Smooth muscle cell (in vitro differentiated cells): ENCODE data around the gene CREB5. TPM values are rescaled to one million over a fixed set of nuclear protein-coding genes. Genes with fewer than 3 reads are reported as not detected.
A peak's percentile ranks its signal among the peaks of the same experiment; 100 is the strongest.
"Not testable (repeated sequence)": the region's sequence is repeated elsewhere in the genome, so short reads cannot be mapped to it uniquely, and the experiment has no call there.

ENCODE experiments used
- DNase-seq: peaks from one replicate; lab custom pipeline; 2025; ENCODE audit not compliant: unreplicated experiment; lab: John Stamatoyannopoulos, UW
- H2AFZ ChIP-seq: fragments of 200-600 bp; sonication (generic); 2 replicates; pipeline ENCODE4 v1.6.0; 2016; ENCODE audit warnings: antibody characterized with exemption, low read depth, mild to moderate bottlenecking
- H3F3A ChIP-seq: fragments of 200-600 bp; sonication (generic); 2 replicates; pipeline ENCODE4 v1.6.0; 2017; ENCODE audit warnings: antibody characterized with exemption, low read depth
- H3K27ac ChIP-seq: fragments of 200-600 bp; sonication (generic); 2 replicates; pipeline ENCODE4 v1.5.1; 2016; ENCODE audit warnings: low read depth, mild to moderate bottlenecking
- H3K27me3 ChIP-seq: fragments of 200-600 bp; sonication (generic); 2 replicates; pipeline ENCODE4 v1.6.1; 2016; ENCODE audit warnings: low read depth, mild to moderate bottlenecking
- H3K36me3 ChIP-seq: fragments of 200-600 bp; sonication (generic); 2 replicates; pipeline ENCODE4 v1.5.1; 2016; ENCODE audit warnings: low read depth
- H3K4me1 ChIP-seq: fragments of 200-600 bp; sonication (generic); 2 replicates; pipeline ENCODE4 v1.5.1; 2016; ENCODE audit warnings: low read depth
- H3K4me2 ChIP-seq: fragments of 200-600 bp; sonication (generic); 2 replicates; pipeline ENCODE4 v1.6.0; 2016; ENCODE audit warnings: mild to moderate bottlenecking
- H3K4me3 ChIP-seq: fragments of 200-600 bp; sonication (generic); 2 replicates; pipeline ENCODE4 v1.5.1; 2016; ENCODE audit warnings: mild to moderate bottlenecking
- H3K79me2 ChIP-seq: fragments of 200-600 bp; sonication (generic); 2 replicates; pipeline ENCODE4 v1.6.0; 2016; ENCODE audit warnings: low read depth, mild to moderate bottlenecking
- H3K9ac ChIP-seq: fragments of 200-600 bp; sonication (generic); 2 replicates; pipeline ENCODE4 v1.6.0; 2016; ENCODE audit warnings: low read depth
- H3K9me3 ChIP-seq: fragments of 200-600 bp; sonication (generic); replicated peaks from 2 replicates; pipeline ENCODE4 v1.5.1; 2016; ENCODE audit warnings: low read depth
- H4K20me1 ChIP-seq: fragments of 200-600 bp; sonication (generic); 2 replicates; pipeline ENCODE4 v1.6.0; 2016; ENCODE audit warnings: low read depth
- CTCF ChIP-seq: fragments of 200-600 bp; sonication (generic); IDR thresholded peaks from 2 replicates; pipeline ENCODE4 v1.5.1; 2017; ENCODE audit warnings: borderline replicate concordance, mild to moderate bottlenecking, antibody characterized with exemption; ENCODE audit not compliant: insufficient read depth, poor library complexity, severe bottlenecking
- WGBS: methylation state at CpG from one replicate; pipeline ENCODE4 v1.1.7; 2016; ENCODE audit warnings: low lambda C conversion rate; 5-methylcytosine and 5-hydroxymethylcytosine counted together
- polyA plus RNA-seq: library from polyadenylated mRNA; unstranded; fragments of >200 nt; fragmentation: Nextera tagmentation; extraction: Ambion mirVana; gene quantifications from 2 replicates; pipeline ENCODE4 v1.2.1, GENCODE V29; 2016
- total RNA-seq: library from RNA; depleted of rRNA; stranded (reverse); fragments of >200 nt; gene quantifications from 2 replicates; pipeline ENCODE4 v1.2.3, GENCODE V29; 2014

The CREB5 gene
- total and polyA plus RNA-seq, 2 experiments from 2014 or later, result 6.2 to 18.2 TPM

GRCh38 chr7:28785041-28785995, 373.0 kb downstream of the CREB5 start:
- TF ChIP-seq CTCF, result no peak
- WGBS, result 84% methylated on average over 14 of the region's 14 CpGs
- no peak overlapping the region for H3K4me3 ChIP-seq
- peak overlapping the region; percentile 81 for H3K27ac ChIP-seq
- H3K4me1 ChIP-seq, result peaks cover 6% of the 10 kb centered on the region
- no peak for DNase-seq
- peak overlapping the region; percentile 48 for H3K4me2 ChIP-seq
- no peaks in the 10 kb centered on the region for H3K9me3 ChIP-seq
- H3K79me2 ChIP-seq, result no peaks in the 10 kb centered on the region
- no peaks in the 10 kb centered on the region for H3K36me3 ChIP-seq
- peaks cover 6% of the 10 kb centered on the region for H4K20me1 ChIP-seq
- no peak overlapping the region for H2AFZ ChIP-seq
- H3K9ac ChIP-seq, result peak overlapping the region; percentile 13
- peaks cover 15% of the 10 kb centered on the region for H3F3A ChIP-seq
- peaks cover 7% of the 10 kb centered on the region for H3K27me3 ChIP-seq

GRCh38 chr7:28786156-28786555, 373.8 kb downstream of the CREB5 start:
- not testable (repeated sequence) for H4K20me1 ChIP-seq

GRCh38 chr7:28787106-28787505, 374.8 kb downstream of the CREB5 start:
- no peak overlapping the region for H3K27ac ChIP-seq
- no peaks in the 10 kb centered on the region for H3K79me2 ChIP-seq
- H4K20me1 ChIP-seq, result peaks cover 6% of the 10 kb centered on the region
- H2AFZ ChIP-seq, result no peak overlapping the region
- TF ChIP-seq CTCF, result no peak
- DNase-seq, result no peak
- no peak overlapping the region for H3K4me2 ChIP-seq
- peaks cover 6% of the 10 kb centered on the region for H3K4me1 ChIP-seq
- H3K27me3 ChIP-seq, result peaks cover 7% of the 10 kb centered on the region
- no peaks in the 10 kb centered on the region for H3K9me3 ChIP-seq
- no peaks in the 10 kb centered on the region for H3K36me3 ChIP-seq
- H3F3A ChIP-seq, result peaks cover 15% of the 10 kb centered on the region
- H3K9ac ChIP-seq, result no peak overlapping the region
- no peak overlapping the region for H3K4me3 ChIP-seq

More at GRCh38 chr7:28786156-28786555, 373.8 kb downstream of the CREB5 start:
- peaks cover 15% of the 10 kb centered on the region for H3F3A ChIP-seq
- H3K36me3 ChIP-seq, H3K27ac ChIP-seq, H3K27me3 ChIP-seq, H3K79me2 ChIP-seq, H3K4me2 ChIP-seq, H2AFZ ChIP-seq, H3K4me3 ChIP-seq, H3K9me3 ChIP-seq, H3K9ac ChIP-seq, DNase-seq, H3K4me1 ChIP-seq: not testable (repeated sequence)
- 98% methylated on average over 5 of the region's 5 CpGs for WGBS

- Histone ChIP-seq H3K4me1 (no peaks in the 10 kb centered on the region), H3K9ac (no peak overlapping the region), H2AFZ (no peak overlapping the region), H3K27ac (no peak overlapping the region), H3K79me2 (no peaks in the 10 kb centered on the region), H3F3A (peaks cover under 1% of the 10 kb centered on the region), H3K9me3 (no peaks in the 10 kb centered on the region), H3K4me3 (no peak overlapping the region), H3K4me2 (no peak overlapping the region), H3K27me3 (peaks cover 7% of the 10 kb centered on the region), H3K36me3 (no peaks in the 10 kb centered on the region), H4K20me1 (no peaks in the 10 kb centered on the region)
- no peak for DNase-seq
- 95% methylated on average over 4 of the region's 4 CpGs for WGBS
- TF ChIP-seq CTCF, result no peak
Observed at GRCh38 chr7:28790467-28790866, 378.1 kb downstream of the CREB5 start.
